ENCODE results near the gene LRRC8E. TPM values are rescaled to one million over a fixed set of nuclear protein-coding genes. Genes with fewer than 3 reads are reported as not detected.

Gene LRRC8E
- 0.08 TPM in 1 of 2 replicates, not detected in the other for total RNA-seq (2014; rRNA removed; shearing (Covaris generic))
- not detected in 2 replicates for polyA plus RNA-seq (2015; cell fraction: cytosol; rRNA removed)
- not detected in 2 replicates for polyA plus RNA-seq (2015; cell fraction: nucleus; rRNA removed)

- DNase-seq (ENCODE audit: low read depth, low spot score) = no peak
Observed at GRCh38 chr19:7888145-7888825, at the start of gene LRRC8E. Gene LRRC8E (plus strand): TSS chr19:7888510. CDS start chr19:7895604, 7,094 bp downstream.

GRCh38 chr19:7839476-7839875 lies 48.8 kb upstream of the LRRC8E start:
- in situ Hi-C loops (cut with HindIII; ENCODE audit: low pct_unique_long_range_greater_than_20kb, low sequenced_read_pairs) = no loop called here
- no peak for DNase-seq (ENCODE audit: low read depth, low spot score)

More at GRCh38 chr19:7888145-7888825, at the start of gene LRRC8E:
- in situ Hi-C loops (cut with HindIII; ENCODE audit: low pct_unique_long_range_greater_than_20kb, low sequenced_read_pairs) = no loop called here

GRCh38 chr19:7840629-7841028 lies 47.7 kb upstream of the LRRC8E start:
- DNase-seq (ENCODE audit: low read depth, low spot score) = no peak
- in situ Hi-C loops (cut with HindIII; ENCODE audit: low pct_unique_long_range_greater_than_20kb, low sequenced_read_pairs) = no loop called here

GRCh38 chr19:7841751-7842660 lies 46.3 kb upstream of the LRRC8E start:
- no peak for DNase-seq (ENCODE audit: low read depth, low spot score)
- in situ Hi-C loops (cut with HindIII; ENCODE audit: low pct_unique_long_range_greater_than_20kb, low sequenced_read_pairs) = no loop called here

- in situ Hi-C loops (cut with HindIII; ENCODE audit: low pct_unique_long_range_greater_than_20kb, low sequenced_read_pairs) = no loop called here
- no peak for DNase-seq (ENCODE audit: low read depth, low spot score)
Observed at GRCh38 chr19:7842661-7843294, 45.5 kb upstream of the LRRC8E start.

GRCh38 chr19:7843521-7843920 lies 44.8 kb upstream of the LRRC8E start:
- no peak for DNase-seq (ENCODE audit: low read depth, low spot score)
- in situ Hi-C loops (cut with HindIII; ENCODE audit: low pct_unique_long_range_greater_than_20kb, low sequenced_read_pairs) = no loop called here

GRCh38 chr19:7844405-7844804 lies 43.9 kb upstream of the LRRC8E start:
- in situ Hi-C loops (cut with HindIII; ENCODE audit: low pct_unique_long_range_greater_than_20kb, low sequenced_read_pairs) = no loop called here
- DNase-seq (ENCODE audit: low read depth, low spot score) = no peak

- no peak for DNase-seq (ENCODE audit: low read depth, low spot score)
- in situ Hi-C loops (cut with HindIII; ENCODE audit: low pct_unique_long_range_greater_than_20kb, low sequenced_read_pairs) = no loop called here
Observed at GRCh38 chr19:7844951-7845350, 43.4 kb upstream of the LRRC8E start.

GRCh38 chr19:7845390-7846154 lies 42.7 kb upstream of the LRRC8E start:
- in situ Hi-C loops (cut with HindIII; ENCODE audit: low pct_unique_long_range_greater_than_20kb, low sequenced_read_pairs) = no loop called here
- no peak for DNase-seq (ENCODE audit: low read depth, low spot score)

GRCh38 chr19:7846155-7846646 lies 42.1 kb upstream of the LRRC8E start:
- no peak for DNase-seq (ENCODE audit: low read depth, low spot score)
- in situ Hi-C loops (cut with HindIII; ENCODE audit: low pct_unique_long_range_greater_than_20kb, low sequenced_read_pairs) = no loop called here

GRCh38 chr19:7847664-7848063 lies 40.6 kb upstream of the LRRC8E start:
- in situ Hi-C loops (cut with HindIII; ENCODE audit: low pct_unique_long_range_greater_than_20kb, low sequenced_read_pairs) = no loop called here
- DNase-seq (ENCODE audit: low read depth, low spot score) = no peak

- no peak for DNase-seq (ENCODE audit: low read depth, low spot score)
- in situ Hi-C loops (cut with HindIII; ENCODE audit: low pct_unique_long_range_greater_than_20kb, low sequenced_read_pairs) = no loop called here
Observed at GRCh38 chr19:7848779-7849457, 39.4 kb upstream of the LRRC8E start.

- DNase-seq (ENCODE audit: low read depth, low spot score) = no peak
- in situ Hi-C loops (cut with HindIII; ENCODE audit: low pct_unique_long_range_greater_than_20kb, low sequenced_read_pairs) = no loop called here
Observed at GRCh38 chr19:7849631-7849999, 38.7 kb upstream of the LRRC8E start.

GRCh38 chr19:7850000-7850813 lies 38.1 kb upstream of the LRRC8E start:
- in situ Hi-C loops (cut with HindIII; ENCODE audit: low pct_unique_long_range_greater_than_20kb, low sequenced_read_pairs) = no loop called here
- DNase-seq (ENCODE audit: low read depth, low spot score) = no peak

- in situ Hi-C loops (cut with HindIII; ENCODE audit: low pct_unique_long_range_greater_than_20kb, low sequenced_read_pairs) = no loop called here
- DNase-seq (ENCODE audit: low read depth, low spot score) = no peak
Observed at GRCh38 chr19:7850945-7851622, 37.2 kb upstream of the LRRC8E start.
